ENCODE results near the gene KRTAP7-1. TPM values are rescaled to one million over a fixed set of nuclear protein-coding genes. Genes with fewer than 3 reads are reported as not detected.

The KRTAP7-1 gene
- total RNA-seq (2022; extraction: Qiagen RNA extraction), result not detected in 5 replicates

GRCh38 chr21:30829659-30830058, at the start of gene KRTAP7-1:
TSS of gene KRTAP7-1 (minus strand) at chr21:30829759. CDS start at chr21:30829698, 61 bp downstream.

GRCh38 chr21:30813174-30813573, 16.4 kb downstream of the KRTAP7-1 start, which contains the start of gene KRTAP8-1:
TSS of gene KRTAP8-1 (minus strand) at chr21:30813274. CDS start at chr21:30813220, 54 bp downstream.

Other genes starting within 250 kb of the KRTAP7-1 start
- not detected in 5 replicates for gene KRTAP22-2, start 239.4 kb downstream of the KRTAP7-1 start, total RNA-seq (2022; extraction: Qiagen RNA extraction)
- gene KRTAP6-3, start 237.3 kb downstream of the KRTAP7-1 start, total RNA-seq (2022; extraction: Qiagen RNA extraction), result not detected in 5 replicates
- gene KRTAP6-2, start 230.9 kb downstream of the KRTAP7-1 start, total RNA-seq (2022; extraction: Qiagen RNA extraction), result not detected in 5 replicates
- gene KRTAP22-1, start 228.7 kb downstream of the KRTAP7-1 start, total RNA-seq (2022; extraction: Qiagen RNA extraction), result not detected in 5 replicates
- gene KRTAP6-1, start 215.8 kb downstream of the KRTAP7-1 start, total RNA-seq (2022; extraction: Qiagen RNA extraction), result not detected in 5 replicates
- gene KRTAP20-1, start 213.3 kb downstream of the KRTAP7-1 start, total RNA-seq (2022; extraction: Qiagen RNA extraction), result not detected in 5 replicates
- not detected in 5 replicates for gene KRTAP20-4, start 209.1 kb downstream of the KRTAP7-1 start, total RNA-seq (2022; extraction: Qiagen RNA extraction)
- gene KRTAP20-2, start 194.6 kb downstream of the KRTAP7-1 start, total RNA-seq (2022; extraction: Qiagen RNA extraction), result not detected in 5 replicates
- not detected in 5 replicates for gene KRTAP20-3, start 186.9 kb downstream of the KRTAP7-1 start, total RNA-seq (2022; extraction: Qiagen RNA extraction)
- gene KRTAP21-3, start 111.0 kb downstream of the KRTAP7-1 start, total RNA-seq (2022; extraction: Qiagen RNA extraction), result not detected in 5 replicates
- not detected in 5 replicates for gene KRTAP21-2, start 82.5 kb downstream of the KRTAP7-1 start, total RNA-seq (2022; extraction: Qiagen RNA extraction)
- gene KRTAP21-1, start 74.3 kb downstream of the KRTAP7-1 start, total RNA-seq (2022; extraction: Qiagen RNA extraction), result not detected in 5 replicates
- gene KRTAP8-1, start 16.5 kb downstream of the KRTAP7-1 start, total RNA-seq (2022; extraction: Qiagen RNA extraction), result not detected in 5 replicates
- not detected in 5 replicates for gene KRTAP11-1, start 51.8 kb upstream of the KRTAP7-1 start, total RNA-seq (2022; extraction: Qiagen RNA extraction)
- gene KRTAP19-8, start 208.7 kb upstream of the KRTAP7-1 start, total RNA-seq (2022; extraction: Qiagen RNA extraction), result not detected in 5 replicates